ENCODE data around the gene ABCG8.
"Not testable (repeated sequence)": the region's sequence is repeated elsewhere in the genome, so short reads cannot be mapped to it uniquely, and the experiment has no call there.

Gene ABCG8

GRCh38 chr2:43905371-43905803, 66.6 kb downstream of the ABCG8 start:
- no peak for DNase-seq (ENCODE audit: low read depth)
- H3K4me3 ChIP-seq (ENCODE audit: low read depth, low read length): no peak overlapping the region

GRCh38 chr2:43905871-43906270, 67.1 kb downstream of the ABCG8 start:
- no peak for DNase-seq (ENCODE audit: low read depth)
- no peak overlapping the region for H3K4me3 ChIP-seq (ENCODE audit: low read depth, low read length)
- no peak for TF ChIP-seq CTCF (IDR thresholded peaks at IDR 0.05; ENCODE audit: low read depth, low read length, missing control alignments)

More at GRCh38 chr2:43905371-43905803, 66.6 kb downstream of the ABCG8 start:
- TF ChIP-seq CTCF (IDR thresholded peaks at IDR 0.05; ENCODE audit: low read depth, low read length, missing control alignments): no peak

GRCh38 chr2:43906448-43907109, 67.8 kb downstream of the ABCG8 start:
- no peak for TF ChIP-seq CTCF (IDR thresholded peaks at IDR 0.05; ENCODE audit: low read depth, low read length, missing control alignments)
- DNase-seq (ENCODE audit: low read depth): no peak
- H3K4me3 ChIP-seq (ENCODE audit: low read depth, low read length): no peak overlapping the region

GRCh38 chr2:43911136-43911790, 72.5 kb downstream of the ABCG8 start:
- not testable (repeated sequence) for DNase-seq (ENCODE audit: low read depth); H3K4me3 ChIP-seq (ENCODE audit: low read depth, low read length)

GRCh38 chr2:43924463-43924862, 85.7 kb downstream of the ABCG8 start:
- DNase-seq (ENCODE audit: low read depth): no peak
- H3K4me3 ChIP-seq (ENCODE audit: low read depth, low read length): no peak overlapping the region
- no peak for TF ChIP-seq CTCF (IDR thresholded peaks at IDR 0.05; ENCODE audit: low read depth, low read length, missing control alignments)

- H3K4me3 ChIP-seq (ENCODE audit: low read depth, low read length): no peak overlapping the region
- DNase-seq (ENCODE audit: low read depth): no peak
- TF ChIP-seq CTCF (IDR thresholded peaks at IDR 0.05; ENCODE audit: low read depth, low read length, missing control alignments): no peak
These were observed 86.7 kb downstream of the ABCG8 start for GRCh38 chr2:43925431-43925830.

- no peak for DNase-seq (ENCODE audit: low read depth)
- no peak overlapping the region for H3K4me3 ChIP-seq (ENCODE audit: low read depth, low read length)
- TF ChIP-seq CTCF (IDR thresholded peaks at IDR 0.05; ENCODE audit: low read depth, low read length, missing control alignments): no peak
These were observed 88.7 kb downstream of the ABCG8 start for GRCh38 chr2:43927442-43927841.

Data from GM12864 (cell line).